Right lobe of liver (tissue), 6 donors: Measurements from ENCODE around the gene SPACA4. TPM values are rescaled to one million over a fixed set of nuclear protein-coding genes. Genes with fewer than 3 reads are reported as not detected.

ENCODE experiments used
- ATAC-seq, 4 donors: fragments of 200-7000 bp; cut with Tn5 transposase; one replicate each; pipeline ENCODE4 v1.9.1; 2020; ENCODE audit warnings: mild to moderate bottlenecking in 4 of 4, moderate library complexity in 4 of 4
- DNase-seq, 3 donors: peaks; one replicate each; pipeline ENCODE4 v3.0.0-alpha.2; 2020
- H3K27ac ChIP-seq, 3 donors: fragments of 200-600 bp; one replicate each; pipeline ENCODE4 v1.8.0; 2022
- H3K27me3 ChIP-seq, 2 donors: fragments of 200-600 bp; one replicate each; pipeline ENCODE4 v1.8.0; 2022
- H3K36me3 ChIP-seq, 4 donors: fragments of 200-600 bp; sonication (generic) in 1 of 4; one replicate each; pipeline versions ENCODE4 v1.5.1 to v1.8.0; 2017 to 2022; ENCODE audit warnings: control low read depth in 1 of 4
- H3K4me1 ChIP-seq, 4 donors: fragments of 200-600 bp; sonication (generic) in 1 of 4; one replicate each; pipeline versions ENCODE4 v1.5.1 to v1.8.0; 2017 to 2022; ENCODE audit warnings: control low read depth in 1 of 4
- H3K4me3 ChIP-seq, 3 donors: fragments of 200-600 bp; one replicate each; pipeline ENCODE4 v1.8.0; 2022
- H3K9me3 ChIP-seq, 4 donors: fragments of 200-600 bp; sonication (generic) in 1 of 4; one replicate each; pipeline versions ENCODE4 v1.5.1 to v1.8.0; 2017 to 2022; ENCODE audit warnings: control low read depth in 1 of 4
- CTCF ChIP-seq, 4 donors: fragments of 200-600 bp in 3 of 4; fragments of 450-650 bp in 1 of 4; IDR thresholded peaks; one replicate each; pipeline versions ENCODE4 v1.5.1 to v1.8.0; 2016 to 2022; ENCODE audit warnings: antibody characterized with exemption in 4 of 4, mild to moderate bottlenecking in 2 of 4
- POLR2A ChIP-seq: fragments of 450-650 bp; IDR thresholded peaks from one replicate; pipeline ENCODE4 v1.6.1; 2017; ENCODE audit warnings: antibody characterized with exemption, mild to moderate bottlenecking
- WGBS: methylation state at CpG from one replicate; pipeline ENCODE4 v1.1.6; 2018; ENCODE audit warnings: low coverage, low lambda C conversion rate; ENCODE audit not compliant: insufficient coverage; ENCODE audit errors: missing lambda C conversion rate; 5-methylcytosine and 5-hydroxymethylcytosine counted together
- intact Hi-C, 2 donors: fragments of 100-400 bp; cut with DNase I; formaldehyde crosslinking; loops; one replicate each; pipeline versions ENCODE4 v1.11.2 to v1.14.1; 2022
- long read RNA-seq: library from polyadenylated mRNA; unstranded; transcript quantifications from one replicate; pipeline ENCODE4 v2.0.0, GENCODE V29; 2019
- total RNA-seq, 6 experiments: library from RNA; depleted of rRNA in 2 of 6; stranded (reverse); fragments of >200 nt in 2 of 6; fragmentation: NEBNext Ultra II Directional in 3 of 6; extraction: Animal tissue kit (Norgen Biotek cat#: 25700) in 3 of 6; gene quantifications; one replicate each; pipeline versions ENCODE4 v1.1.0 to v1.2.4, GENCODE V29; 2016 to 2023
- donor health status: DM: no; HTN: yes; CAD: no.
- donor health status: DM: no; HTN: no; CAD: no.
- donor health status: DM: no; HTN: no; CAD: no.
- donor health status: DM: no; HTN: yes; CAD: no.
- donor health status: DM: no; HTN: yes; CAD: no.

Gene SPACA4
- total RNA-seq = not detected
- long read RNA-seq = 0 reads

GRCh38 chr19:48606463-48607358 is at the start of gene SPACA4:
TSS of gene SPACA4 (plus strand) at chr19:48606742. CDS start at chr19:48606979, 237 bp downstream.
- H3K4me3 ChIP-seq = no peak within 1 kb of the TSS
- no peak within 1 kb of the TSS for H3K27ac ChIP-seq
- ATAC-seq (peak in 1 of 4 donors; percentile 7), DNase-seq (no peak)
- no peaks in the 10 kb centered on the region for H3K36me3 ChIP-seq
- no peaks in the 10 kb centered on the region for H3K4me1 ChIP-seq
- WGBS = 80% methylated on average over 2 of the region's 39 CpGs
- H3K9me3 ChIP-seq = no peaks in the 10 kb centered on the region
- intact Hi-C loops = loop anchor here (10.0 kb wide), 2 partner anchors 102 to 292 kb away; no protein-coding TSS in a partner anchor
- no peaks in the 10 kb centered on the region for H3K27me3 ChIP-seq
- no peak for TF ChIP-seq POLR2A
- no peak for TF ChIP-seq CTCF (IDR thresholded peaks at IDR 0.05)

GRCh38 chr19:48556825-48557224 is 49.7 kb upstream of the SPACA4 start:
- no peaks in the 10 kb centered on the region for H3K9me3 ChIP-seq
- ATAC-seq (no peak), DNase-seq (no peak)
- no peak for TF ChIP-seq POLR2A
- TF ChIP-seq CTCF (IDR thresholded peaks at IDR 0.05) = no peak
- H3K27ac ChIP-seq = no peak overlapping the region
- H3K27me3 ChIP-seq = no peaks in the 10 kb centered on the region
- H3K36me3 ChIP-seq = no peaks in the 10 kb centered on the region
- no peak overlapping the region for H3K4me3 ChIP-seq
- WGBS = 79% methylated on average over 2 of the region's 5 CpGs
- intact Hi-C loops = no loop called here
- peaks cover 0 to 6% (median 0%) of the 10 kb centered on the region in 4 donors for H3K4me1 ChIP-seq

- ATAC-seq = peak; percentile 41 to 69 (median 55)
- H3K4me1 ChIP-seq = peaks cover 0 to 6% (median 0%) of the 10 kb centered on the region in 4 donors
- H3K27me3 ChIP-seq = no peaks in the 10 kb centered on the region
- 22% methylated on average over 8 of the region's 27 CpGs for WGBS
- H3K36me3 ChIP-seq = no peaks in the 10 kb centered on the region
- no peak overlapping the region for H3K4me3 ChIP-seq
- no peak overlapping the region for H3K27ac ChIP-seq
- TF ChIP-seq CTCF (IDR thresholded peaks at IDR 0.05) (no peak), POLR2A (no peak)
- no peaks in the 10 kb centered on the region for H3K9me3 ChIP-seq
- peak in 1 of 3 donors; percentile 64 for DNase-seq
- intact Hi-C loops = no loop called here
Observed at GRCh38 chr19:48558018-48558684, 48.4 kb upstream of the SPACA4 start.

GRCh38 chr19:48560095-48560530 is 46.4 kb upstream of the SPACA4 start:
- no peak for TF ChIP-seq POLR2A
- peak in 1 of 4 donors; percentile 8 for TF ChIP-seq CTCF (IDR thresholded peaks at IDR 0.05)
- no peak overlapping the region for H3K4me3 ChIP-seq
- H3K27me3 ChIP-seq = no peaks in the 10 kb centered on the region
- ATAC-seq (no peak), DNase-seq (no peak)
- intact Hi-C loops = no loop called here
- H3K27ac ChIP-seq = no peak overlapping the region
- WGBS = 21% methylated on average over 2 of the region's 6 CpGs
- no peaks in the 10 kb centered on the region for H3K36me3 ChIP-seq
- H3K4me1 ChIP-seq = peaks cover 0 to 6% (median 0%) of the 10 kb centered on the region in 4 donors
- H3K9me3 ChIP-seq = no peaks in the 10 kb centered on the region
